Thoracic aorta (tissue), 2 donors: ENCODE data around the gene NGDN. TPM values are rescaled to one million over a fixed set of nuclear protein-coding genes. Genes with fewer than 3 reads are reported as not detected.

Experiments
- ATAC-seq: fragments of 150-250 bp; one replicate; pipeline ENCODE4 v1.8.0; 2017; ENCODE audit warnings: low read depth; ENCODE audit not compliant: insufficient number of reproducible peaks, low FRiP score
- DNase-seq: peaks from one replicate; pipeline ENCODE4 v3.0.0-alpha.2; 2020; ENCODE audit warnings: low spot score
- H3K27ac ChIP-seq, 2 donors: fragments of 200-600 bp; sonication (generic); 1 replicate in 1 of 2; 2 replicates in 1 of 2; pipeline ENCODE4 v1.5.1; 2016; ENCODE audit warnings: mild to moderate bottlenecking in 2 of 2, moderate library complexity in 2 of 2
- H3K27me3 ChIP-seq: fragments of 200-600 bp; sonication (generic); replicated peaks from 2 replicates; pipeline ENCODE4 v1.6.0; 2016; ENCODE audit warnings: mild to moderate bottlenecking; ENCODE audit not compliant: insufficient read depth
- H3K36me3 ChIP-seq: fragments of 200-600 bp; sonication (generic); one replicate; pipeline ENCODE4 v1.5.1; 2016
- H3K4me1 ChIP-seq, 2 donors: fragments of 200-600 bp; sonication (generic); 1 replicate in 1 of 2; 2 replicates in 1 of 2; pipeline versions ENCODE4 v1.5.1 to v1.6.0; 2016; ENCODE audit warnings: low read depth in 2 of 2, mild to moderate bottlenecking in 1 of 2; ENCODE audit not compliant: control insufficient read depth in 1 of 2
- H3K4me3 ChIP-seq: fragments of 200-600 bp; sonication (generic); 2 replicates; pipeline ENCODE4 v1.5.1; 2016; ENCODE audit warnings: mild to moderate bottlenecking
- H3K9me3 ChIP-seq: fragments of 200-600 bp; sonication (generic); 2 replicates; pipeline ENCODE4 v1.5.1; 2016
- CTCF ChIP-seq: fragments of 200-600 bp; sonication (generic); IDR thresholded peaks from one replicate; pipeline ENCODE4 v1.5.1; 2019; ENCODE audit warnings: antibody characterized with exemption
- total RNA-seq, 2 donors: library from RNA; depleted of rRNA; stranded (reverse); fragments of >200 nt; gene quantifications; one replicate each; pipeline versions ENCODE4 v1.1.0 to v1.2.3, GENCODE V29; 2016

Gene NGDN
- total RNA-seq, 2 donors from 2014 or later, result 29.1 to 46.3 TPM

GRCh38 chr14:23481362-23481970 lies 12.0 kb downstream of the NGDN start:
- Histone ChIP-seq H3K9me3 (no peaks in the 10 kb centered on the region), H3K4me3 (no peak overlapping the region), H3K27me3 (no peaks in the 10 kb centered on the region), H3K36me3 (peaks cover 16% of the 10 kb centered on the region), H3K4me1 (no peaks in the 10 kb centered on the region), H3K27ac (no peak overlapping the region)
- no peak for TF ChIP-seq CTCF
- DNase-seq (no peak), ATAC-seq (no peak)

- H3K4me1 ChIP-seq, result no peaks in the 10 kb centered on the region
- no peaks in the 10 kb centered on the region for H3K9me3 ChIP-seq
- no peak for TF ChIP-seq CTCF
- no peak overlapping the region for H3K27ac ChIP-seq
- ATAC-seq (no peak), DNase-seq (no peak)
- peaks cover 8% of the 10 kb centered on the region for H3K36me3 ChIP-seq
- H3K27me3 ChIP-seq, result no peaks in the 10 kb centered on the region
- H3K4me3 ChIP-seq, result no peak overlapping the region
These were observed 12.7 kb downstream of the NGDN start for GRCh38 chr14:23481979-23482822.

GRCh38 chr14:23482823-23483148 lies 13.3 kb downstream of the NGDN start:
- H3K27me3 ChIP-seq, result no peaks in the 10 kb centered on the region
- H3K9me3 ChIP-seq, result no peaks in the 10 kb centered on the region
- H3K4me1 ChIP-seq, result no peaks in the 10 kb centered on the region
- ATAC-seq (no peak), DNase-seq (no peak)
- peaks cover 3% of the 10 kb centered on the region for H3K36me3 ChIP-seq
- no peak for TF ChIP-seq CTCF
- H3K27ac ChIP-seq, result no peak overlapping the region
- no peak overlapping the region for H3K4me3 ChIP-seq

- ATAC-seq (no peak), DNase-seq (no peak)
- no peaks in the 10 kb centered on the region for H3K36me3 ChIP-seq
- no peak overlapping the region for H3K4me3 ChIP-seq
- no peaks in the 10 kb centered on the region for H3K4me1 ChIP-seq
- H3K27ac ChIP-seq, result no peak overlapping the region
- no peaks in the 10 kb centered on the region for H3K9me3 ChIP-seq
- no peaks in the 10 kb centered on the region for H3K27me3 ChIP-seq
- no peak for TF ChIP-seq CTCF
These were observed 13.8 kb downstream of the NGDN start for GRCh38 chr14:23483236-23483854.

- H3K4me1 ChIP-seq, result no peaks in the 10 kb centered on the region
- no peaks in the 10 kb centered on the region for H3K36me3 ChIP-seq
- H3K27ac ChIP-seq, result no peak overlapping the region
- H3K9me3 ChIP-seq, result no peaks in the 10 kb centered on the region
- no peak for DNase-seq
- ATAC-seq, result no peak
- no peaks in the 10 kb centered on the region for H3K27me3 ChIP-seq
- no peak for TF ChIP-seq CTCF
- H3K4me3 ChIP-seq, result no peak overlapping the region
These were observed 15.8 kb downstream of the NGDN start for GRCh38 chr14:23485326-23485725.
